ENCODE data around the gene MICU1.

DNA sequence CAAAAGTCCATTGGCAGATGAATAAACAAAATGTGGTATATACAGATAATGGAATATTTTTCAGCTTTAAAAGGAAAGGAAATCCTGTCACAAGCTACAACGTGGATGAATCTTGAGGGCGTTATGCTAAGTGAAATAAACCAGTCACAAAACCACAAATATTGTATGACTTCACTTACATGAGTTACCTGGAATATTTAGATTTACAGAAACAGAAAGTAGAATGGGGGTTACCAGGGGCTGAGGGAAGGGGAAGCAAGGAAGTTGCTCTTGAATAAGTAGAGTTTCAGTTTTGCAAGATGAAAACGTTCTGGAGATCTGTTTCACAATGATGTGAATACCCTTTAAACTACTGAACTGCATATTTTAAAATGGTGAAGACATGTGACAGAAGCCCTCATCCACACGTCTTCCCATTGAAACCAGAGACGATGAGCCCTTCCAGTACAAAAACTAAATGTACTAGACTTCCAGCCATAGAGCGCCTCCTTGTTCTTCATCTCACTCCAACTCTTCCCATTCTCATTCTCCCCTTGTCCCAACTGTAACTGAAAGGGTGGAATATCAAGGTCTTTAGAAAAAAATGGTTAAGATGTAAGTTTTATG lies 62.4 kb downstream of the MICU1 start:
- no peak for TF ChIP-seq CTCF (IDR thresholded peaks at IDR 0.05)
- no peak for TF ChIP-seq POLR2AphosphoS5 (IDR thresholded peaks at IDR 0.05; ENCODE audit: insufficient read depth in 1 of 2, low read depth in 1 of 2)
- no peak for TF ChIP-seq POLR2A (IDR thresholded peaks at IDR 0.05)
